ENCODE data around the gene SELENOF. TPM values are rescaled to one million over a fixed set of nuclear protein-coding genes. Genes with fewer than 3 reads are reported as not detected.

SELENOF gene
- total and polyA plus RNA-seq, 10 of the 15 experiments (the other 5 are each of a cell fraction or from before 2014, with no cell fraction given): 98.7 to 254 (median 172) TPM

DNA sequence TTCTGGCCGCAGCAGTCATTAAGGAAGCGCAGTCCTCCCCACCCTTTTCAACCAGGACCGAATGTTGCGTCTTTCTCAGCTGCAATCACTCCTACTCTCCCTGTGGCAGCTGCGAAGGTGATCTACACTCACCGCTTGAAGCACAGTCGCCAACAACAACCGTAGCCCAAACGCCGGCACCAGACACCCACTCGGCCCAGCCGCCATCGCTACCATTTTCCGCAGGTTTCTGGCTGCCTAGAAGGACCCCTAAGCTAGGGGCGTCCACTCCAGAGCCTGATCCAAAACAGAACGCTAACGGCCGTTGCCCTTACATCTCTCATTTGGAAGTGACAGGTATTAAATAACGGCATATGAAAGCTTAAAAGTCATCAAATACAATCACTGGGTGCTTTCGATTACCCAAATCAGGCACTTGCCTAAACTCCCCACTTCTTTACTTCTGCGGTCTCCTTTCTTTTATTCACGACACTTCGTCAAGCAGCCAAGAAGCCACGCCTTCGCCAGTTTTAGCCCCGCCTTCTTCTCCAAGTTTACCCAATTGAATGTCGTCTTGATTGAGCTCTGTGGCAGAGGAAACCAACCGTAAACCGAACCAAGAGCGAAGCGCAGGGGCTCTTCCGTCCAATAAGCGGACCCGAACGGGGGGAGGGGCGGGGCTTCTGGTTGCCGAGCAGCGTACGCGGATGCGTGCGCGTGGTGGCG is at the start of gene SELENOF (continued):
- TF ChIP-seq, protein P1, sequence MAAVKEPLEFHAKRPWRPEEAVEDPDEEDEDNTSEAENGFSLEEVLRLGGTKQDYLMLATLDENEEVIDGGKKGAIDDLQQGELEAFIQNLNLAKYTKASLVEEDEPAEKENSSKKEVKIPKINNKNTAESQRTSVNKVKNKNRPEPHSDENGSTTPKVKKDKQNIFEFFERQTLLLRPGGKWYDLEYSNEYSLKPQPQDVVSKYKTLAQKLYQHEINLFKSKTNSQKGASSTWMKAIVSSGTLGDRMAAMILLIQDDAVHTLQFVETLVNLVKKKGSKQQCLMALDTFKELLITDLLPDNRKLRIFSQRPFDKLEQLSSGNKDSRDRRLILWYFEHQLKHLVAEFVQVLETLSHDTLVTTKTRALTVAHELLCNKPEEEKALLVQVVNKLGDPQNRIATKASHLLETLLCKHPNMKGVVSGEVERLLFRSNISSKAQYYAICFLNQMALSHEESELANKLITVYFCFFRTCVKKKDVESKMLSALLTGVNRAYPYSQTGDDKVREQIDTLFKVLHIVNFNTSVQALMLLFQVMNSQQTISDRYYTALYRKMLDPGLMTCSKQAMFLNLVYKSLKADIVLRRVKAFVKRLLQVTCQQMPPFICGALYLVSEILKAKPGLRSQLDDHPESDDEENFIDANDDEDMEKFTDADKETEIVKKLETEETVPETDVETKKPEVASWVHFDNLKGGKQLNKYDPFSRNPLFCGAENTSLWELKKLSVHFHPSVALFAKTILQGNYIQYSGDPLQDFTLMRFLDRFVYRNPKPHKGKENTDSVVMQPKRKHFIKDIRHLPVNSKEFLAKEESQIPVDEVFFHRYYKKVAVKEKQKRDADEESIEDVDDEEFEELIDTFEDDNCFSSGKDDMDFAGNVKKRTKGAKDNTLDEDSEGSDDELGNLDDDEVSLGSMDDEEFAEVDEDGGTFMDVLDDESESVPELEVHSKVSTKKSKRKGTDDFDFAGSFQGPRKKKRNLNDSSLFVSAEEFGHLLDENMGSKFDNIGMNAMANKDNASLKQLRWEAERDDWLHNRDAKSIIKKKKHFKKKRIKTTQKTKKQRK (IDR thresholded peaks at IDR 0.05; ENCODE audit: low read depth, low read length): no peak
- peak; percentile 95 for TF ChIP-seq POLR2AphosphoS5 (IDR thresholded peaks at IDR 0.05; ENCODE audit: low read length)
- TF ChIP-seq SREBF1 (IDR thresholded peaks at IDR 0.05; ENCODE audit: low read length): no peak
- 0 out of 2 replicates have a peak, but pooled peaks have one; percentile 51 for TF ChIP-seq SMAD5 (IDR thresholded peaks at IDR 0.05; ENCODE audit: low read depth)
- TF ChIP-seq MXI1 (IDR thresholded peaks at IDR 0.05; ENCODE audit: low read depth, low read length): no peak
- no peak for TF ChIP-seq NR2C1 (IDR thresholded peaks at IDR 0.05)
- peak; percentile 87; the same call in 1 of the 2 replicates for TF ChIP-seq RUNX3 (IDR thresholded peaks at IDR 0.05; ENCODE audit: low read length)
- no peak for TF ChIP-seq NR2C2 (IDR thresholded peaks at IDR 0.05; ENCODE audit: borderline replicate concordance, control insufficient read depth, insufficient read length, low read depth)
- TF ChIP-seq BRCA1 (IDR thresholded peaks at IDR 0.05; ENCODE audit: low read depth, low read length): no peak

DNA sequence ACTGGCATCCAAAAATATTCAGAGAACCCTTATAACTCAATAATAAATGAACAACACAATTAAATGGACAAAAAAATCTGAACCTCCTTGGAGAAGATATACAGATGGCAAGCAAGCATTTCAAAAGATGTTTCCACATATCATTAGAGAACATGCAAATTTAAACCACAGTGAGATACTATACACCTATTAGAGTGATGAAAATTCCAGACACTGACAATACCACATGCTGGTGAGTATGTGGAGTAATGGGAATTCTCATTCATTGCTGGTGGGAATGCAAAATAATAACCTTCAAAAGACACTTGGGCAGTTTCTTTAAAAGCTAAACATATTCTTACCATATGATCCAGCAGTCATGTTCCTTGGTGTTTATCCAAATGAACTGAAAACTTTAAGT is 46.6 kb upstream of the SELENOF start:
- intact Hi-C loops (cut with micrococcal nuclease; ENCODE audit: unreplicated experiment): no loop called here
- H3K27ac ChIP-seq (ENCODE audit: control insufficient read depth, insufficient read depth): no peak overlapping the region
- TF ChIP-seq ZNF207 (IDR thresholded peaks at IDR 0.05; ENCODE audit: borderline replicate concordance) (no peak), NBN (IDR thresholded peaks at IDR 0.05) (no peak), PAX5 (IDR thresholded peaks at IDR 0.05; ENCODE audit: borderline replicate concordance, low read depth, low read length) (no peak), LARP7 (IDR thresholded peaks at IDR 0.05) (no peak), ESRRA (IDR thresholded peaks at IDR 0.05; ENCODE audit: low read length) (no peak), JUND (IDR thresholded peaks at IDR 0.05; ENCODE audit: low read depth, low read length) (no peak), BMI1 (IDR thresholded peaks at IDR 0.05; ENCODE audit: borderline replicate concordance) (no peak)
- TF ChIP-seq, protein P2, sequence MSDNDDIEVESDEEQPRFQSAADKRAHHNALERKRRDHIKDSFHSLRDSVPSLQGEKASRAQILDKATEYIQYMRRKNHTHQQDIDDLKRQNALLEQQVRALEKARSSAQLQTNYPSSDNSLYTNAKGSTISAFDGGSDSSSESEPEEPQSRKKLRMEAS (IDR thresholded peaks at IDR 0.05; ENCODE audit: low read depth, low read length): no peak
- TF ChIP-seq, protein P3, sequence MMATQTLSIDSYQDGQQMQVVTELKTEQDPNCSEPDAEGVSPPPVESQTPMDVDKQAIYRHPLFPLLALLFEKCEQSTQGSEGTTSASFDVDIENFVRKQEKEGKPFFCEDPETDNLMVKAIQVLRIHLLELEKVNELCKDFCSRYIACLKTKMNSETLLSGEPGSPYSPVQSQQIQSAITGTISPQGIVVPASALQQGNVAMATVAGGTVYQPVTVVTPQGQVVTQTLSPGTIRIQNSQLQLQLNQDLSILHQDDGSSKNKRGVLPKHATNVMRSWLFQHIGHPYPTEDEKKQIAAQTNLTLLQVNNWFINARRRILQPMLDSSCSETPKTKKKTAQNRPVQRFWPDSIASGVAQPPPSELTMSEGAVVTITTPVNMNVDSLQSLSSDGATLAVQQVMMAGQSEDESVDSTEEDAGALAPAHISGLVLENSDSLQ (IDR thresholded peaks at IDR 0.05): no peak
- no peaks in the 10 kb centered on the region for H4K20me1 ChIP-seq (ENCODE audit: control insufficient read depth, insufficient read depth)
- DNase-seq (ENCODE audit: low read depth, low spot score): no peak
- H3K9ac ChIP-seq (ENCODE audit: control insufficient read depth, insufficient read depth, low read length): no peak overlapping the region
- no peaks in the 10 kb centered on the region for H3K27me3 ChIP-seq (replicated peaks in 1 of 2; ENCODE audit: control insufficient read depth in 2 of 2, insufficient read depth in 2 of 2, low read length in 1 of 2)
- H3K9me3 ChIP-seq (replicated peaks; ENCODE audit: control insufficient read depth, insufficient read depth, low read length): no peaks in the 10 kb centered on the region; the same call in 2 of the 3 replicates
- ChIA-PET POLR2A (interaction anchor here (0.8 kb wide), 1 partner anchor 9 kb away, joined by 4 read pairs; no protein-coding TSS in a partner anchor), CTCF (interaction anchor here (0.9 to 1.5 kb wide), 2 partner anchors 123 to 218 kb away, joined by 3 to 4 read pairs; no protein-coding TSS in a partner anchor), RAD21 (ENCODE audit: unreplicated experiment) (no interaction called here), SMC1A (ENCODE audit: uncharacterized antibody, unreplicated experiment) (interaction anchor here (0.8 to 1.5 kb wide), 3 partner anchors 22 to 59 kb away, joined by 3 to 4 read pairs (median 4); no protein-coding TSS in a partner anchor)
- H3K4me3 ChIP-seq: no peak overlapping the region
- no peak overlapping the region for H2AFZ ChIP-seq (ENCODE audit: control insufficient read depth, low read depth, low read length)
- peaks cover 4% of the 10 kb centered on the region; the same call in 1 of the 2 replicates for H3K4me1 ChIP-seq (ENCODE audit: control insufficient read depth, insufficient read depth, low read length)
- in situ Hi-C loops (cut with MboI): no loop called here
- no peak for ATAC-seq
- FAIRE-seq: no peak
- no peaks in the 10 kb centered on the region; a peak in 1 of 4 replicates for H3K36me3 ChIP-seq (ENCODE audit: control insufficient read depth in 2 of 2, insufficient read depth in 2 of 2, low read length in 1 of 2)
- no TSS peak for BruUV-seq (replicated peaks)
- H3K79me2 ChIP-seq (ENCODE audit: control insufficient read depth, insufficient read depth, low read length): peaks cover 2% of the 10 kb centered on the region; the same call in 1 of the 2 replicates
- H3K4me2 ChIP-seq (ENCODE audit: control insufficient read depth, insufficient read depth): no peak overlapping the region
